Epithelial cell of proximal tubule (primary cell): ENCODE results near the gene PTPRG. TPM values are rescaled to one million over a fixed set of nuclear protein-coding genes. Genes with fewer than 3 reads are reported as not detected.

Experiments used
- DNase-seq: peaks from one replicate; pipeline ENCODE4 v3.0.0-alpha.2; 2011; ENCODE audit warnings: low read depth
- H3K4me3 ChIP-seq: 2 replicates; pipeline ENCODE4 v1.5.1; 2011; ENCODE audit warnings: low read depth, mild to moderate bottlenecking, low read length
- total RNA-seq: library from RNA; depleted of rRNA; stranded (reverse); fragments of >200 nt; gene quantifications from 2 replicates; pipeline ENCODE4 v1.2.3, GENCODE V29; 2015
- TF ChIP-seq, protein P1 (sequence below): conservative IDR thresholded peaks from 2 replicates; pipeline ENCODE4 v1.5.1; 2012; ENCODE audit warnings: low read depth, mild to moderate bottlenecking, low read length

The PTPRG gene
- total RNA-seq, 1 donor from 2014 or later, result 13.5 TPM

DNA sequence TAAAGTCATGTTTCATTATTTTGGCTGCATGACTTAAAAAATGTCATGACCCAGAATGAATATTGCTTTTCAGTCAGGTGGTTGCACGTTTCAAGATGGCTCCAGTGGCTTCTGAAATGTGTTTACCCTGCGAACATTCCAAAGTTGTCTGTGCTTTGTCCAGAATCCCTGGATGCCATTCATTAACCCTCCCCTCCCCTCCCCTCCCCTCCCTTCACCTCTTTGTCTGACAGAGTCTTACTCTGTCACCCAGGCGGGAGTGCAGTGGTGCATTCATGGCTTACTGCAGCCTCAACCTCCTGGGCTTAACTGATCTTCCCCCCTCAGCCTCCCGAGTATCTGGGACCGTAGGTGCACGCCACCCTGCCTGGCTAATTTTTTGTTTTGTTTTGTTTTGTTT, 308.0 kb downstream of the PTPRG start:
- H3K4me3 ChIP-seq, result no peak overlapping the region
- DNase-seq, result no peak
- TF ChIP-seq, protein P1, sequence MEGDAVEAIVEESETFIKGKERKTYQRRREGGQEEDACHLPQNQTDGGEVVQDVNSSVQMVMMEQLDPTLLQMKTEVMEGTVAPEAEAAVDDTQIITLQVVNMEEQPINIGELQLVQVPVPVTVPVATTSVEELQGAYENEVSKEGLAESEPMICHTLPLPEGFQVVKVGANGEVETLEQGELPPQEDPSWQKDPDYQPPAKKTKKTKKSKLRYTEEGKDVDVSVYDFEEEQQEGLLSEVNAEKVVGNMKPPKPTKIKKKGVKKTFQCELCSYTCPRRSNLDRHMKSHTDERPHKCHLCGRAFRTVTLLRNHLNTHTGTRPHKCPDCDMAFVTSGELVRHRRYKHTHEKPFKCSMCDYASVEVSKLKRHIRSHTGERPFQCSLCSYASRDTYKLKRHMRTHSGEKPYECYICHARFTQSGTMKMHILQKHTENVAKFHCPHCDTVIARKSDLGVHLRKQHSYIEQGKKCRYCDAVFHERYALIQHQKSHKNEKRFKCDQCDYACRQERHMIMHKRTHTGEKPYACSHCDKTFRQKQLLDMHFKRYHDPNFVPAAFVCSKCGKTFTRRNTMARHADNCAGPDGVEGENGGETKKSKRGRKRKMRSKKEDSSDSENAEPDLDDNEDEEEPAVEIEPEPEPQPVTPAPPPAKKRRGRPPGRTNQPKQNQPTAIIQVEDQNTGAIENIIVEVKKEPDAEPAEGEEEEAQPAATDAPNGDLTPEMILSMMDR, result no peak

DNA sequence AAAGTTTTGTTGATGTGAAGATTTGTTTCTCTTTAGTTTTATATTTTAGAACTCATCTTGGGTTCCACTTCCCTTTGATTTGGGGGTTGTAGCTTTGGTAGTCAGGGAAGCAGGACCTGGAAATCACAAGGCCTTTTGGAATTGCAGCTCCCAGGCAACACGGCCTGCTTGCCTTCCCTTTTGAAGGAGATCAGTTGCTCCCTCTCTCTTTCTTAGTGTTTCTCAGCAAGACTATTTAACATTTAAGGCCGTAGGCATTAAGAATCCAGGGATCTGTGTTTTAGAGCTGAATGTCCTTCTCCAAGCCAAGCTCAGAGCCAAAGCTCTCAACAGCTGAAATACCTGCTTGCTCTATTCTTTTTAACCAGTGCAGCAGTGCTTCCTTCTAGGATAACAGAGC, 310.3 kb downstream of the PTPRG start:
- H3K4me3 ChIP-seq, result no peak overlapping the region
- DNase-seq, result no peak
- TF ChIP-seq, protein P1, result no peak

DNA sequence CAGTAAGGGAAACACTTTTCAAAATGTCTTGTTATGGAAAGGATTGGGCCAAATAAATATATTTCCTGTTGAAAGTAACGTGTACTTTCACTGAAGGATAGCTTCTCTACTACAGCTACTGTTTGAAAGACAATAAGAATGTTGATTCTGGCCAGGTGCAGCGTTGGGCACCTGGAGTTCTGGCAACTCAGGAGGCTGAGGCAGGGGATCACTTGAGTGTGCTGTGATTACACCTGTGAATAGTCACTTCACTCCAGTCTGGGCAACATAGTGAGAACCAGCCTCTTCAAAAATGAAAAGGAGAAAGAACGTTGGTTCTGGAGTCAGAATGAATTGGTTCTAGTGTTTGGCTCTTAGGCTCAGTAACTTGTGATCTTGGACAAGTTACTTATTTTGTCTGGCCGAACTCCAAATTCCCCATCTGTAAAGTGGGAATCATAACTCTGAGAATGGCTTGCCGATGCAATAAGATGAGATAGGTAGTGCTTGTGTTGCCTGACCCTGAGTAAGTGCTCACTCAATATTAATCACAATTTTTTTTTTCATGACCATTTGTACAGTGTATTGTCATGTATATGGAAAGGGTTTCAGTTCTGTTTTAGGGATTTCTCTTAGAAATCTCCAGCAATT, 310.8 kb downstream of the PTPRG start:
- H3K4me3 ChIP-seq, result no peak overlapping the region
- TF ChIP-seq, protein P1, result no peak
- DNase-seq, result no peak

- TF ChIP-seq, protein P1, result no peak
- no peak for DNase-seq
- H3K4me3 ChIP-seq, result no peak overlapping the region
Observed at GRCh38 chr3:61875046-61875844, 313.9 kb downstream of the PTPRG start.

- TF ChIP-seq, protein P1, result no peak
- H3K4me3 ChIP-seq, result no peak overlapping the region
- no peak for DNase-seq
Observed at GRCh38 chr3:61875976-61876671, 314.8 kb downstream of the PTPRG start.

DNA sequence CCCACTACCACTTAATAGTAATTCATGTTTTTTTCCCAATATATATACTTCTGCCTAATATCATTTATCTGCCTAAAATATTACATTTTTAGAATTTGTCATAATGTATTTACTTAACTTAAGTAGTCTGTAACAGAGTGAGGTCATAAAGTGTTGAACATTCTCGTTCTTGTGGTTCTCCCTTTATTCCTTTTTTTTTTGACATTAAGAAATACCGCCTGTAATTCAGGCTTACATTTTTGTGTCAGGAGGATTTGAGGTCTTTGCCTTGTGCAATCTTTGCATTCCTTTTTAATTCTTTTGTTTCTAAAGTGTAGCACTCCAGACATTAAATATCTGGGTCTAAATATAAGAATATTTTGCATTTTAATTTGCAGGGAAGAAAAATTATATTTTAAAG, 315.4 kb downstream of the PTPRG start:
- no peak overlapping the region for H3K4me3 ChIP-seq
- DNase-seq, result no peak
- TF ChIP-seq, protein P1, result no peak
